MM.1S (cell line): ENCODE results near the gene NFAM1.

Experiments
- CTCF ChIP-seq: fragments of 300-600 bp; sonication (generic); IDR thresholded peaks from 2 replicates; pipeline ENCODE4 v1.5.1; 2016; ENCODE audit warnings: antibody characterized with exemption, low read length, mixed read lengths
- EZH2 ChIP-seq: fragments of 300-600 bp; sonication (generic); optimal IDR thresholded peaks from 2 replicates; pipeline ENCODE3; 2017; ENCODE audit warnings: low read depth, mild to moderate bottlenecking, antibody characterized with exemption, low read length, mixed read lengths

GRCh38 chr22:42428025-42428424, 4.2 kb downstream of the NFAM1 start:
- no peak for TF ChIP-seq EZH2
- TF ChIP-seq CTCF: no peak
